ENCODE data around the gene DENND2D.

DENND2D gene

DNA sequence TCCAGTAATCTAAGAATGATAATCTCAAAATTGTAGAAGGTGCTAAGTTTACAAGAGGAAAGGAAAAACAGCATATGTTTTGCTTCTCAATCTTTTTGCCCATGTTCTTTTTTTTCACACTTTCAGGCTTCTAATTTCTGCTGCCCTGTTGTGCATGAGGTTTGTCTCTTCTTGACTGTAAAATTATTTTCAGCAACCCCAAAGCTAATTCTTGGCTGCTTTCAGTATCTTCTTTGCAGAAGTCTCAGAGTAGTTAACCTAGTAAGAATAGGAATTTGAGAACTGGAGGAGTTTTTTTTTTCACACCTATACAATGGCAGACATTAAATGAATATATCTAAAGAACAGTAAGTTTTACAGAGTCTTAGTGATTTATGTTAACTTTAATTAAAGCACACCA, 26.4 kb downstream of the DENND2D start:
- no peak for DNase-seq

DNA sequence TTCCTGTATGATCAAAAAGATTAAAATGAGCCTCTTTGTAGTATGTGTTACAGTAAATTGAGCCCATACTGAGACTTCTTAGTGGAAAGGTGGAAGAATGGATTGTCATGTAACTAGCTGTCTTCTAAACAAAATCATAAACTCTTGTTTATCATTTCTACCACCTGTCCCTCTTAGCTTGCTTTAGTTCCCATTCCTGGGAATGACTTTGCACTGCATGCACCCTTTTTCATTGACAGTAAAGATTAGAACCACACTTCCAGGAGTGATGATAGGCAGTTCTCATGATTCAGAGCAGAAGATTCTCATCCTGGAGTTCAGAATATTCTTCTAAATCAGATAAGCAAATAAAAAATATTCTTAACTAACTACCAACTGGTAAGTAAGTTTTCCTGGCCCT, 28.0 kb downstream of the DENND2D start:
- no peak for DNase-seq

DNA sequence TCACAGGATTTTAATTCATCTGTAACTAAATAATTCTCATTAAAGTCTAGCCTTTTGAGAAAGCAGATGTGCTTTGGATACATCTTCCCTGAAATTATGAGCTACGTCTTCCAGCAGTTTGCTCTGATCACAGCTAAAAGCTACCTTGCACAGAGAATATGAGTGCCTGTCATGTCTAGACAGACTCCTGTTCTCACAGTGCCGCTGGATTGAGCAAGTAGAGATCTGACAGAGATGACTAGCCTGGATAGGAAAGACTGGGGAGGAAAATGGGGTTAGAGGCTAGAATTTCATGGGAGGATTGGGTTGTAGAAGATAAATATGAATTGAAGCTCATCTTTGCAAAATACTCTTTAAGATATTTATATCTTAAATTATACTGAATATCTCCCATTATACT, 36.3 kb downstream of the DENND2D start:
- no peak for DNase-seq

DNA sequence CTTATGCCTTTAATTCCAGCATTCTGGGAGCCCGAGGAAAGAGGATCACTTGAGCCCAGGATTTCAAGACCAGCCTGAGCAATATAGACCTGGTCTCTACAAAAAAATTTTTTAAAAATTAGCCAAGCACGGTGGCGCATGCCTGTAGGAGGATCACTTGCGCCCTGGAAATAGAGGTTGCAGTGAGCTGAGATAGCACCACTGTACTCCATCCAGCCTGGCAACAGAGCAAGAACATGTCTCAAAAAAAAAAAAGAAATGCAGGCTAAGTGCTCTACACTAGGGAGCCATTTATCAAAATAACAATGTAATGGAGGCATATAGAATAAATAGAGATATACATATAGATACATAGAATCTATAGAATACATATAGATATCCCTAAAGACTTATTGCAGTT, 37.1 kb downstream of the DENND2D start:
- no peak for DNase-seq

DNA sequence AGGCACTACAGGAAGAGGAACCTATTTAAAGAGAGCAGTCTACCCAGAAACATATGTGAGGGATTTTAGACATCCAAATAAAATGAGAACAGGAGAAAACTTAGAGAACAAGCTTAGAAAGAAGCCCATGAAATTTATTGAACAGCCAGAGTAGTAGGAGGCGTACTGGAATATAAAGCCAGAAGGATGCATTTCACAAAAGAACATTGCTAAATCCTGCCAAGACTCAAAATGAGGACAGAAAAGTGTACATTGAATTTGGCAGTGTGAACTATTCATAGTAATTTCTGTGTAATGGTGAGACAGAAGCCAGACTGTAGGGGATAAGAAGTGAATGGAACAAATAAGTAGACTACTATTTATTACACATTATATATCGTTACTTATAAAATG, 38.0 kb downstream of the DENND2D start:
- no peak for DNase-seq

DNA sequence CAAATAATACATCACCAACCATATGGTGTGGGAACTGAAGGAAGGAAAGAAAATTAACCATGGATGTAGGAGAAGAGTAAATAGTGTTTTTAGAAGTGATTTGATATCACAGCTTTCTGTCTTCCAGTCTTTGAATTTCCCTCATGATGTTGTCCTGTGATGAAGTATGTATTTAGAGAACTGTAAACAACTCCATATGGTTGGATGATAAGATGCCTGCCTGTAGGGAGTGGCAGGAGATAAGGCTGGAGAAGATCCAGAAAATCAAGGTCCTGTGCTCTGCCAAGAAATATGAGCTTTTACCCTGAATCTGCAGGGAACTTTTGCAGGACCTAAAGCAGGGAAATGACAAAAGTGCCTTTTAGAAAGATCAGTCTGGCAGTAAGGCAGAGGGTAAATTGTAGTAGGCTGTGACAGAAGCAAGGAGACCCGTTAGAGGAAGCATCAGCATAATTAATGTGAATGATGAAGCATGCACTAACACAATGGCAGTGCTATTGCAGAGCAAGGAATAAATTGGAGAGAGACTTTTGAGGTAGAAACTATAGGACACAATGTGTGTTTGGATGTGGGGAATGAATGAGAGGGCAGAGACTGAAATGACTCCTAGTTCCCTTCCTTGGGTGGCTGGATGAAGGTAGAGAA, 38.5 kb downstream of the DENND2D start:
- DNase-seq = no peak

DNA sequence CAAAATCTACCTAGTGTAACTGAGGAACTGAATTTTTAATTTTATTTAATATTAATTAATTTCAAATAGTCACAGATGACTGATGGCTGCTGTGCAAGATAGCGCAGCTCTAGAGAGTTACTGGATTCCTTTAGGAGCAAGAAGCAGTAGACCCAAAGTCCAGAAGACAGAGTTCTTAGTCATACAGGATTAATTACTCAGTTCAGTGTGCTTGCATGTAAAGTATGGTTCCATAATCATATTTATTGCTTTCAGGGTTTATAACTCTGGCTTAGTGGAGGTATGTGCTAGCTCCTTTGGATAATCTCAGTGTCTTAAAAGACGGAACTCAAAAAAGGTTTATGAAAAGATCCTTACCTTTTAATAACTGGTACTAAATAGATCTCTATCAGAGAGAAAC, 43.0 kb downstream of the DENND2D start:
- no peak for DNase-seq

DNA sequence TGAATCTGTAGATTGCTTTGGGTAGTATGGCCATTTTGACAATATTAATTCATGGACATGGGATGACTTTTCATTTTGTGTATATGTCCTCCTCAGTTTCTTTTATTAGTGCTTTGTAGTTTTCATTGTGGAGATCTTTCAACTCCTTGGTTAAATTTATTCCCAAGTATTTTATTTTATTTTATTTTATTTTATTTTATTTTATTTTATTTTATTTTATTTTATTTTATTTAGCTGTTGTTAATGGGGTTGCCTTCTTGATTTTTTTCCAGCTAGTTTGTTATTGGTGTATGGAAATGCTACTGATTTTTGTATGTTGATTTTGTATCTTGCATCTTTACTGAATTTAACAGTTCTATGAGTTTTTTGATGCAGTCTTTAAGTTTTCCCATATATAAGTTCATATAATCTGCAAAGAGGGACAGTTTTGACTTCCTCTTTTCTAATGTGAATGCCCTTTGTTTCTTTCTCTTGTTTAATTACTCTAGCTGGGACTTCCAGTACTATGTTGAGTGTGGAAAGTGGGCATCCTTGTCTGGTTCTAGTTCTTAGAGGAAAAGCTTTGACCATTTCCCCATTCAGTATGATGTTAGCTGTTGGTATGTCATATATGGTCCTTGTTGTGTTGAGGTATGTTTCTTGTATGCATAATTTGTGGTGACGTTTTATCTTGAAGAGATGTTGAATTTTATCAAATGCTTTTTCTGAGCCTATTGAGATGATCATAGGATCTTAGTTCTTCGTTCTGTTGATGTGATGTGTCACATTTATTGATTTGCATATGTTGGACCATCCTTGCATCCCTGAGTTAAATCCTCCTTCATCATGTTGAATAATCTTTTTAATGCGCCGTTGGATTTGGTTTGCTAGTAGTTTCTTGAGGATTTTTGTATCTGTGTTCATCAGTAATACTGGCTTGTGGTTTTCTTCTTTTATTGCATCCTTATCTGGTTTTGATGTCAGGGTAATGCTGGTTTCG, 46.1 kb downstream of the DENND2D start:
- DNase-seq = no peak

DNA sequence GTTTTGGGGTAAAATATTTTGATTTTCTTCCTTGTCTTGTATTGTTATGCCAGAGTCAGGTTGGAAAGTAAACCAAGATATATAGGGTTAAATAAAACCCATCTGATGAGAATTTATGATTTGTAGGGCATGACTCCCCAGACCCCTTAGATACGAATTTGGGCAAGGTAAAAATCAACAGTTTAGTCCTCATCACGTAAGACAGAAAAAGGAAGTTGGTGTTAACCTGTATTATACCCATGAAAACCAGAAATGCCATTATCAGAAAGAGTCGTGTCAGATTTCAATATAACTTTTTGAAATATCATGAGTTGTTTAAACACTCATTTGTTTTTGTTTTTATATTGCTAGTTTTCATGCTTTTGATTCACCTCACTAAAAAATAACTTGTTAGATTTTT, 48.6 kb downstream of the DENND2D start:
- no peak for DNase-seq

DNA sequence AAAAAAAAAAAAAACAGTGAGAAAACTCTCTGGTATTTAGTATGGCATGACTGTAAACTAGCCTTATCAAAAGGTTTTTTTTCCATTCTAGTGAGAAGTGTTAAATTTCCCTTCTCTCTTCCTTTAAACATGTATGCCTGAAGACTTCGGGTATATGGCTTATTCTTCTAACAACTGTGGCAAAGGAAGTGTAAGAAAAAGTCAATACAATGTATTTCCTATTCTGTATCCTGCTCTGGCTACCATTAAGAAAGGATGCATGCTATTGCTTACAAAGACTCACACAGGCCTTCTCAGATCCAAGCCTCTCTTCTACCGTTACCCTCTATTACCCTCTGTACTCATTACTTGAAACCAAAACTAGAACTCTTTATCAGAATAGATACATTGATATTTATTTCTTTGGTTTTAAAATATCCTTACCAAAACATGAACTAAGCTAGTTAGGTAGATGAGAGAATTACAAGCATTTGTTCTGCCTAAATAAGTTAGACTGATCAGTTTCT, 52.0 kb downstream of the DENND2D start:
- DNase-seq = no peak

DNA sequence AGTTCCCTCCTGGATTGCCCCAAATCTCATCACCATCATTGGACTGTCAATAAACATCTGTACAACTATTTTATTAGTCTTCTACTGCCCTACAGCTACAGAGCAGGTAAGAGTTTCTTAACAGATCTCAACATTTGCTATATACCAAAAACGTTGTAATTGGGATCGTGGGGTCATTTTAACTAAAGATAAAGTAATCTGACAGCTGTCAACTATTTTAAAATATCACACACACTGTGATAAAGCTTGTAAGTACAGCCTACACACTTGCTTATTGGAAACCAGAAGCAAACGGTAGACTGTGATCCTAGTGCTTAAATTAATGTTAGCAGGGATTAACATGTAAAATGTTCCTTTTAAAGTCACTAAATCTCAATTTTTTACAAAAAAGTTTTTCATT, 52.5 kb downstream of the DENND2D start:
- DNase-seq = no peak

DNA sequence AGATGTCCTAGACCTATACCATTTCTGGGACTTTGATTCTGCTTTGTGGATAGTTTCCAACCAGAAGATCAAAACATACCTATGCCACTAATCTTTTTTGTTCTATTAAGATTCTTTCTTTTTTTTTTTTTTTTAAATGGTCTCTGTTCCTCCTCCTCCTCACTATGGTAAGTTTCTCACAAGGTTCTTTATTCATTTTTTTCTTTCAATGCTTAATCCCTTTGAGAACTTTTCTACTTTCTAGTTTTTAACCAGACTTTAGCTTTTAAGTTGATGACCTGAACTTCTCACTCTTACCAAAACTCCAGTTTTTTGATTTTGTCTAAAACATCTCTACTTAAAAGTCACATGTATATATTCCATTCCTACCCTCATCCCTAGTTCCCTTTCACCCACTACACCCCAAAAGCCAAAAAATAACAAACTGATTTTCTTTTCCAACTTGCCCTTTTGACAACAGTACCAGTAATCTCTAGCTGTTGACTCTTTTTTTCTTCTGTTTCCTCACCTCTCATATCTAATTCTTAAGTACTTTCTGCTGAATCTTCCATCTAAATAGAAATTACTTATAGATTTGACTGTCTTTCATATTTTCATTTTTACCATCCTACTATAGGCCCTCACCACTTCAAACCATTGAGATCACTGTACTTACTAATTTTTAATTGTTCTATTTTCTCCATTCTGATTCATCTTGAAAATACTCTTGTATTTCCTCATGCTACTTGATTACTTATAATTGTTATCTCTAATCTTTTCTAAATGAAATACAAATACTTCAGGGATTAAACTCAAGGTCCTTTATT, 54.3 kb downstream of the DENND2D start:
- DNase-seq = no peak

DNA sequence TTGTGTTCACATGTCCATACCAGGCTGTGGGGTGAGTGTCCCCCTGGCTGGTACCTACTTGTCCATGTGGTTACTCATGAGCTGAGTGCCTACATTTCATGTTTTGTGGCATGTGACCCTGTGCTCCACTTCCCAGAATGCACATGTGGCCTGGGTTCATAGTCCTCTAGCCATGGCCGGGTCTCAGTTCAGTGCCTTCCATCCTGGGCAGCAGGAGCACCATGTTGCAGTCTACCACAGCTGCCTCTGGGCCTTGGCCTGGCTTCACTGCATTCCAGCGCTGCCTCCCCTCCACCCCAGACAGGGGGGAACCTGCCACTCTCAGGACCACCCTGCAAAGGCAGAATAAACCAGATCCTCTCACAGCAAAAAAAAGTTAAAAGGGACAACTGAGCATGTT, 54.9 kb downstream of the DENND2D start:
- DNase-seq = no peak

DNA sequence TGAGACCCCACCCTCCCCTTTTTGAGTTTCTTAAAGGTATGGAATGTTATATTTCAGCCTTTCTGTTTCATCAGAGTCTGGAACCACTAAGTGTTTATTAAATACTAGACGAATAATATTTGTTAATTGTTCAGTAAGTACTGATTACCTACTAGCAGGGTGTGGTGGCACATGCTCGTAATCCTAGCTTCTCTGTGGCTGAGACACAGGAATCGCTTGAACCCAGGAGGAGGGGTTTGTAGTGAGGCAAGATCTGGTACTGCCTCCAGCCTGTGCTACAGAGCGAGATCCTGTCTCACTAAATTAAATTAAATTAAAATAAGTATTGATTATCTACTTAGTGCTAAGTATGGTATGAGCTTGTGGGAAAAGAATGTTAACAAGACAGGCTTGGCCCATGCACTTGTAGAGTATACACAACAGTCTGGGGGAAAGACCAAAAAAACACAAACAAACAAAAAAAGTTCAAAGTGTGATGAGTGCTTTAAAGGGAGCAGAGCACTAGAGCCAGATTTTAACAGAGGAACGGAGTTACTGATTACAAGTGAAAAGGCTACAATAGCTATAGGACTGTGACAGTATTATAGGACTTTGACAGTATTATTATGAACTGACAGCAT, 58.0 kb downstream of the DENND2D start:
- no peak for DNase-seq

DNA sequence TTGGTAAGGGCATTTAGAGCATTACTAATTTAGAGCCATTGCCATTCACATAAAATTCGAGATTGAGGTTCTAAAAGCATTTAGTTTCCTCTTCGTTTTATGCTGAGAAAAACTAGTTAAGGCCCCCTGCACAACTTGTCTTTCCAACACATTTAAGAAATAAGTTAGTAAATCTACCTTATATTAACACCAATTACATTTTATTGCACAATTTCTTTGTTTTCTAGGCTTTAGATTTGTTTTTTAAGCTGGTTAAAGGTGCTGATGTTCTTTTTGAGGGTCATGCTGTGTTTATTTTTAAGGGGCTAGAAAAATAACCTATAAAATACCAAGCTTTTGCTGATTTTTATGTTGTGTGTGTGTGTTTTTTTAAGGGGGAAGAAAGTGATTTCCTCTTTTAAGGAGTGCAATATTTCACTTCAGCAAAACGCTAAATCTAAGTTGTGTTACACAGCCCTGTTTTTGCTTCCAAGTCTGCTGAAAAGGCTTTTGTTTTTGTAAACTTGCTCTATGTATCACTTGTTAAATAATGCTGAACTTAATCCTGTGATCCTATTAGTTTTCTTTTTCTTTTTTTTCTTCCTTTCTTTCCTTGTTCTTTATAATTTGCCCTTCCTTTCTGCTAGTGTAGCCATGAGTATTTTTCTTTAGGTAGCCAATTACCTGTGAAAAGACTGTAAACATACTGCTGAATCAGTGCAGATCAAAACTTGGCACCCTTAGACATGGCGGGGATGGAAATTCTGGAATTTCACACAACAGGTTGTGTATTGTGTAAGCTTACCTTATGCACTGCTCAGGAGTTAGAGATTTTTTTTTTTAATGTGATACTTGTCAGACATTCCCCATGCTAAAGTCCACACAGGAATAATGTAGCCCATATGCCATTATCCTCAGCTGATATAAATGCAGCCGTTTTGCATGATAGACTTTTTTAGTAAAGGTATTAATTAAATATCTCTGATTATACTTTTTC, 58.9 kb downstream of the DENND2D start:
- no peak for DNase-seq

DNA sequence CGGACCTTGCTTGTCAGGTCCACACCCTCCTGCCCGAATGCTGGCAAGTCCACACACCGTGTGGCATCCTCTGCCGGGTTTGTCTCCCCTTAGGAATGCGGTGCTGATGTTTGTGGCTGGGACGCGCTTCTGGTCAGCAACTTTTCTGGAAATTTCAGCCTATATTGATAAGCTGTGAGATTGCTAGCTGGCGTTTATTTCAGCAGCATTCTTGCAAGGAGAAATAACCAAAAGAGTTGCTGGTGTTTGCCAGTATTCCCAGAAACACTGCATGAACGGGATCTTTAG, 59.8 kb downstream of the DENND2D start:
- DNase-seq = no peak

DNA sequence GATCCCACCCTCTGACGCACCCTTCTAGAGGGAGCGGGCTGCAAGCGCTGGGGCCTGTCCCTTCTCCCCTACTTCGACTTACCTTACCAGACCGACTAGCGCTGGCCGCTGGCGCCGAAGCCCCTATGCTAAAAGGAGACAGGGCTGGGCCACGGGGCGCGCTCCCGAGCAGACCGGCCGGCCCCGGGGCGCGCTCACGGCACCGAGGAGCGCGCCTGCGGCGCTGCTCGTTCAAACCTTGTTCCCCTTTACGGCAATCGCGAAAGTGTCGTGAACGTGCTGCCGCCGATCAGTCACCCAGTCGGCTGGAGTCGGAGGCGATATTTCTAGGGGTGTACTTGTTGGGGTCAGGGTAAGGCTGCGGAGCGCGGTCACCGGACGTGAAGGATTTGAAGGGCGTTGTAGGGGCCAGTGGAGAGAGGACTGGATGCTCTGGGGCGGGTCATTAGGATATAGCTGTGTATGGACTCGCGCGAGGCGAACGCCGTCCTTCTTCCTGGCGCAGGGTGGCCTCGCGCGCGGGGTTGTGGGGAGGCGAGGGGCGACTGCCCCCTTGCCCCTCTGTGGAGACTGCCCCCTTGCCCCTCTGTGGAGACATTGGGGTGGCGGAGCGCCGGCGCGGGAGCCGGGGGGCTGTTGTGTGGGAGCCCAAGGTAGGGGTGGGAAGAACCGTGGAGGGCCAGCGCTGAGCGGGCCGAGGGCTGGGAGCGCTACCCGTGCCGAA, 60.3 kb downstream of the DENND2D start, which contains the start of the genes CEPT1 and DRAM2:
Gene CEPT1 (plus strand): TSS at position 268 of the 724 bp plus-strand sequence. CDS start 7,492 bp downstream, outside the sequence.
Gene DRAM2 (minus strand): TSS at position 138 of the 724 bp plus-strand sequence. CDS start 8,539 bp downstream, outside the sequence.
- DNase-seq = peak; percentile 80

DNA sequence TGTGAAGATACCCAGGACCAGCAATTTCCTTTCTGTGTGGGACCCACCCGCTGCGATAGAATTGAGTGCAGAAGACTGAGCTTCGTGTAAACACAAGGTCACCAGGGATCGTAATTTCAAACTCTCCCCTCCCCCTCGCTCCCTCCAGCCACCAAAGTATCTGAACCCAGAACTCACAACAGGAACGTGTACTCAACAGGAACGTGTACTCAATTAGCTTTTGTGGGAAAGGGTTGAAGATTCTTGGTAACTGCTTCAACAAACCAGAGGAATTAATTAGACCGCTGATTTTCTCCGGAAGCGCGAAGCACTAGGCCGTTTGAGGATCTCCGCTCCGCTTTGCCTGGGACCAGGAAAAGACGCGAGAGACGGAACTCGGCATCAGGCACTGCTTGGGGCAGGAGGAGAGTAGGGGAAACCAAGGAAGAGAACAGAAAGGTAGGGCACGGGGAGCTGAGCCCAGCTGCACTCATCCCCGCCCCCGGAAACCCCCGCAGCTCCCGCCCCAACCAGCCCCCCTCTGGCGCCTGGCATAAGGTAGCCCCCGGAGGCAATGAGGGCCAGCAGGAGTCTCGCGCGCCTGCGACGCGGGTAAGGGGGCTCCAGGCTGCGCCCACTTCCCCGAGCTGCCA, 61.0 kb downstream of the DENND2D start:
- DNase-seq = no peak
